Hematopoietic multipotent progenitor cell treated with erythropoietin and hydrocortisone succinate and interleukin-3 and kit ligand, for 8 days (in vitro differentiated cells): ENCODE data around the gene EXOC4.
A peak's percentile ranks its signal among the peaks of the same experiment; 100 is the strongest.

Experiments used
- DNase-seq: peaks from one replicate; pipeline ENCODE4 v3.0.0-alpha.2; 2015

The EXOC4 gene

DNA sequence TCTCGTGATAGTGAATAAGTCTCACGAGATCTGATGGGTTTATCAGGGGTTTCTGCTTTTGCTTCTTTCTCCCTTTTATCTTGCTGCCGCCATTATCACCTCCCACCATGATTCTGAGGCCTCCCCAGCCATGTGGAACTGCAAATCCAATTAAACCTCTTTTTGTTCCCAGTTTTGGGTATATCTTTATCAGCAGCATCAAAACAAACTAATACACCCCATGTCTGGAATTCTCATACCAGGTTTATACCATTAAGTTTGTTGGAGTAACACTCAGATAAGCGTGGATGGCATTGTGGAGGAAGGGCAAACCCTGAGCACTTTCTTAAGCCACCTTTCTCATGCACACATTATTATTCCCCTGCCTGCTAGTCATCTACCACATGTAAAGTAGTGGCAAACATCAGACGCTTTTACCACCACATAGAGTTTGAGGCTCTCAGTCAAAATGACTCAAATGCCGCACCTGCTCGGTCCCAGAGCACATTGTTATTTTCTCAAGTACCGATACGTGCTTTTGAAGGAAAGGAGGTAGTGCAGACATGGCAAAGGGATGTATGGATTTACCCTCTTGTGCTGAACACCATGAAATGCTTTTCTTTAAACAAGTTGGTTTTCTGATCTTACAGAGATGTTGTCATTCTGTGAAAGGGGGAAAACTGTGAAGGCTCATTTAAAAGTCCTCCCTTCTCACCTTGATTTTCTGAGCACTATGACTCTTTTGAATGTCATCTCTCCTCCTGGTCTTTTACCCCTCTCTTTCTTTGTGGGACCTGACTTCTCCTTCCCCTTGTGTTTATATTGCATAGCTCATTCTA is 429.7 kb downstream of the EXOC4 start:
- DNase-seq: no peak

DNA sequence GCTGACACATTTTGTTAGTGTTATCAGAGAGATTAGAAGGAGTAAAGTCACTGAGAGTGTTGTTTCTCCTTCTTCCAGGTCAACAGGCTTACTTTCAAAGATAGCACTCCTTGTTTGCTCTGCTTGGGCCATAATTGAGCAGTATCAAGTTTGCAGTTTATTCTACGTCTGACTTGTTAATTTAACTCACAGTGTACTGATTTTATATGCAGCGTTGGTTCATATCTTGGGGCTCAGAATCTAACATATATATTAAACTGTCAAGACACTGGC is 430.2 kb downstream of the EXOC4 start:
- no peak for DNase-seq

GRCh38 chr7:133688483-133689239 is 435.8 kb downstream of the EXOC4 start:
- DNase-seq: no peak

- no peak for DNase-seq
These were observed 437.9 kb downstream of the EXOC4 start for GRCh38 chr7:133690740-133691139.

- DNase-seq: no peak
These were observed 439.1 kb downstream of the EXOC4 start for GRCh38 chr7:133691727-133692610.

GRCh38 chr7:133693281-133693680 is 440.4 kb downstream of the EXOC4 start:
- no peak for DNase-seq

DNA sequence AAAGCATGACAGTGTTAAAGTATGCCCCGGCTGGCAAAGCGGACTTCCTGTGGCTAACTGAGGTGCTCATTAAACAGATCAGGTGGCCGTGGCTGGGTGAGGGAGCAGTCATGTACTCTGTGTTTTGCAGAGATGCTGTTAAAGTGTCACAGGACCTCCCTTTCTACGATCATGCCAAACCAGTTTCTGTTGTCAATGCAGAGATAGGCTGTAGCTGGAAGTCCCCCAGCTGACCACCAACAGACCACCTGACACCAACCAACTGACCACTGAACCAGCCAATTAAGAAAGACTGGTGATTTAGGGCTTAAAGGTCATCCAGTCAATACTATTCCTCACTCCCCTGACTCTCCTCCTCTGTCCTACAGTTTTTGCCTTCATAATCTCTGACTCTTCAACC is 443.2 kb downstream of the EXOC4 start:
- no peak for DNase-seq

GRCh38 chr7:133697585-133697984 is 444.7 kb downstream of the EXOC4 start:
- DNase-seq: no peak

- DNase-seq: no peak
These were observed 445.2 kb downstream of the EXOC4 start for GRCh38 chr7:133698127-133698526.

GRCh38 chr7:133699386-133699785 is 446.5 kb downstream of the EXOC4 start:
- DNase-seq: peak; percentile 26

GRCh38 chr7:133702078-133702477 is 449.2 kb downstream of the EXOC4 start:
- DNase-seq: no peak

- DNase-seq: no peak
These were observed 450.1 kb downstream of the EXOC4 start for GRCh38 chr7:133702960-133703359.

GRCh38 chr7:133703547-133703946 is 450.7 kb downstream of the EXOC4 start:
- DNase-seq: no peak

- DNase-seq: no peak
These were observed 451.6 kb downstream of the EXOC4 start for GRCh38 chr7:133704453-133704852.

DNA sequence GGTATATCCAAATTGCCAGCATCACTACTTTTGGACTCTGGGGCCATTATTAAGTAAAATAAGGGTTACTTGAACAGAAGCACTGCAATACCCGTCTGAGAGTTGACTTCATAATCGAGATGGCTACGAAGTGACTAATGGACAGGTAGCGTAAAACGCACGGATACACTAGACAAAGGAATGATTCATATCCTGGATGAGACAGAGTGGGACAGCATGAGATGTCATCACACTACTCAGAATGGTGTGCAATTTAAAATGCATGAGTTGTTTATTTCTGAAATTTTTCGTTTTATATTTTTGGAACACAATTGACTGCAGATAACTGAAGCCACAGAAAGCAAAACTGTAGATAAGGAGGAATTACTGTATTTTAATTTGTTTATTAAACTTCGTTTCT is 452.7 kb downstream of the EXOC4 start:
- DNase-seq: no peak

DNA sequence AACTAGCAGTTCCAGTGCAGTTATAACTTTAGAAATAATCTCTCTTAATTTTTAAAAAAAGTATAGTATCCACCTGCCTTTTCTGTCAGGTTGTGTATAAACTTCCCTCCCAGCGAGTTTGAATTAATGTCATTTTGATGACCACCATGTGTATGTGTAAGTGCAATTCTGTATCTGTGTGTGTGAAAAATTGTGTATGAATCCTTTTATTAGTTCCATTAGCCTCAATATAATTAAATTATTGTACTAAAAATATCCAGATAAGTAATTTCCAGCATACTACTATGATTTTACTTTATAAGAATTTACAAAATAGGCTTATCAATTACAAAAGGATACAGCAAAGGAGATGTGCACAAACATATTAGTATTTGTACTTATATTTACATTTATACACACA is 453.1 kb downstream of the EXOC4 start:
- DNase-seq: no peak

GRCh38 chr7:133709036-133709880 is 456.4 kb downstream of the EXOC4 start:
- DNase-seq: no peak

- DNase-seq: no peak
These were observed 459.7 kb downstream of the EXOC4 start for GRCh38 chr7:133712544-133712943.

DNA sequence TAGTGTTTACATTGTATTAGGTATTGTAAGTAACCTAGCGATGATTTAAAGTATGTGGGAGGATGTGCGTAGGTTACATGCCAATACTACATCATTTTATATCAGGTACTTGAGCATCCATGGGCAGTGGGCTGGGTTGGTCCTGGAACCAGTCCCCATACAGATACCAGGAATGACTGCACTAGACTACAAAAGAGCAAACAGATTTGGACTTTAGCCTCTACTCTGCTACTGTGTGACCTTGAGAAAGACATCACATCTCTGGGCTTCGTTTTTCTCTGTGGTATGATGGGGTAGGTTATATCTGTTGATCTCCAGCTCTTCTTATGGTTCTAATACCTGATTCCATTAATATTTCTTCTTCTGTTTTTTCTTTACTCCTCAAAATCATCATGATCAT is 461.8 kb downstream of the EXOC4 start:
- DNase-seq: no peak

DNA sequence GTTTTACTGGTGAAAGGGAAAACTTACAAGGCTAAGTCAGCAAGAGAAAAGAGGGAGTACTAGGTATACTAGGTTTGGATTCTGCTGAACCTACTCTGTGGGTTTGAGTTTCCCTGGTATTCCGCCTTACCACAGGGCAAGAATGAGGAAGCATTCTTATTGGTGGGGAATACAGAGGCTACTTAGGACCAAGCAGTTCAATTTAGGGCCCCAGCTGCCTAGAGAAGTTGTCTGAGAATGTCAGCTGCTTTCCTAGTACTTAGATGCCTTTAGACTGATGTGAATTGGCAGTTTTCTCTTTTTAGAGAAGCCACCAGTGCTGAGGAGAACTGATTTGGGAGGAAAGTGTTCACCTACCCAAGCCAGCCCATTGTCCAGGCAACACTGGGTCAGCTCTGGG is 465.3 kb downstream of the EXOC4 start:
- no peak for DNase-seq

DNA sequence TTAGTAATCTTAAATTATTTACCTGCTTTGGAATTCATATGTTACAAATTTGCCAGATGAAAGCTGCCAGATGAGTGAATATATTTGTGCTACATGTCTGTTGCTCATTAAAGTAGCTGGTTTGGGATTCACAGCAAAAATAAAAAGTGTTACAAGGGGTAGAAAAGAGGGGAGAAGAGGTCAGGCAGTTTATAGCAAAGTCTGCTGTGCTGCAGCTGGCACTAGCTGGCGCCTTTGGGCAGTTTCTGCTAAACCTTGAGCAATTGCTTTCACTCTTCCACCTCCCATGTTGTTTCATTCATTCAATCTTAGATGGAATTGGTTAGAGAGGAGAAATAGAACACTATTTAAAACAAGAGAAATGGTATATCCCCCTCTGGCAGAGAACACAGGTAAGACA is 470.2 kb downstream of the EXOC4 start:
- DNase-seq: no peak

DNA sequence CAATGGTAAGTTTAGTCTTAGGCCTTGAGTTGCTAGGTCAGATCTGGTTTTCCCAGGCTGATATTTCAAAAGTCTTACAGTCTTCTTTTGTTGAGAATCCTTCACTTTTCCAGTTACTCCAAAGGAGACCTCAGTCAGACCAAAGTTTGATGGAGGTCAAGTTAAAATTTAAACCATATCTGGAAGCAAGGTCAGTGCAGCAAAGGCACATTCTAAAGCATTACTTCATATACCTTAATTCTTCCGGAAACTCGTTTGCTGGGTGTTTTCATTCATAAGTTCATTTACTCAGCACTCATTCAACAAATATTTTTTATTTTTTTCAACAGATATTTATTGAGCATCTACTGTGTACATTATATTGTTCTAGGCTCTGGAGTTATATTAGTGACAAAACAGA is 471.3 kb downstream of the EXOC4 start:
- DNase-seq: no peak

- no peak for DNase-seq
These were observed 471.8 kb downstream of the EXOC4 start for GRCh38 chr7:133724694-133725093.
